Measurements from ENCODE around the gene EXOC6B. TPM values are rescaled to one million over a fixed set of nuclear protein-coding genes. Genes with fewer than 3 reads are reported as not detected.

Gene EXOC6B
- 10 to 100 TPM; 15.7 to 58.4 (median 37.9) TPM for total RNA-seq

GRCh38 chr2:72825257-72826155 lies at the start of gene EXOC6B:
Gene EXOC6B, minus strand, starts transcription at chr2:72826033.
- 4% methylated on average over 66 of the region's 71 CpGs; no CpG with 5 or more reads in 1 of the 2 donors for whole genome bisulfite sequencing, 2 donors (ENCODE audit: low coverage in 1 of 2)
- peak within 1 kb of the TSS; percentile 65 to 82 (median 72) for H3K4me3 ChIP-seq
- intact Hi-C loops (cut with DNase I; ENCODE audit: low total_unique reads) = no loop called here
- peak; percentile 95 for DNase-seq
- in situ Hi-C loops (cut with MboI; ENCODE audit: low pct_ligation_motif_present in 1 of 4, low pct_unique_long_range_greater_than_20kb in 1 of 4, low sequenced_read_pairs in 3 of 4) = no loop called here
- H3K4me1 ChIP-seq = peaks cover 7 to 20% (median 15%) of the 10 kb centered on the region in 4 donors
- H3K27ac ChIP-seq = peak within 1 kb of the TSS; percentile 80 to 86 (median 82)
- no peak for TF ChIP-seq EP300 (IDR thresholded peaks at IDR 0.05; ENCODE audit: low read depth)
- peak; percentile 84 to 94 (median 91) for TF ChIP-seq POLR2AphosphoS5 (IDR thresholded peaks at IDR 0.05)
- TF ChIP-seq POLR2A (IDR thresholded peaks at IDR 0.05) = peak; percentile 76
- TF ChIP-seq, protein P1, sequence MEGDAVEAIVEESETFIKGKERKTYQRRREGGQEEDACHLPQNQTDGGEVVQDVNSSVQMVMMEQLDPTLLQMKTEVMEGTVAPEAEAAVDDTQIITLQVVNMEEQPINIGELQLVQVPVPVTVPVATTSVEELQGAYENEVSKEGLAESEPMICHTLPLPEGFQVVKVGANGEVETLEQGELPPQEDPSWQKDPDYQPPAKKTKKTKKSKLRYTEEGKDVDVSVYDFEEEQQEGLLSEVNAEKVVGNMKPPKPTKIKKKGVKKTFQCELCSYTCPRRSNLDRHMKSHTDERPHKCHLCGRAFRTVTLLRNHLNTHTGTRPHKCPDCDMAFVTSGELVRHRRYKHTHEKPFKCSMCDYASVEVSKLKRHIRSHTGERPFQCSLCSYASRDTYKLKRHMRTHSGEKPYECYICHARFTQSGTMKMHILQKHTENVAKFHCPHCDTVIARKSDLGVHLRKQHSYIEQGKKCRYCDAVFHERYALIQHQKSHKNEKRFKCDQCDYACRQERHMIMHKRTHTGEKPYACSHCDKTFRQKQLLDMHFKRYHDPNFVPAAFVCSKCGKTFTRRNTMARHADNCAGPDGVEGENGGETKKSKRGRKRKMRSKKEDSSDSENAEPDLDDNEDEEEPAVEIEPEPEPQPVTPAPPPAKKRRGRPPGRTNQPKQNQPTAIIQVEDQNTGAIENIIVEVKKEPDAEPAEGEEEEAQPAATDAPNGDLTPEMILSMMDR (IDR thresholded peaks at IDR 0.05) = peak in 3 of 5 experiments; percentile 10 to 26 (median 15)
- no peaks in the 10 kb centered on the region for H3K9me3 ChIP-seq
- H3K36me3 ChIP-seq = no peaks in the 10 kb centered on the region
- H3K27me3 ChIP-seq = no peaks in the 10 kb centered on the region

DNA sequence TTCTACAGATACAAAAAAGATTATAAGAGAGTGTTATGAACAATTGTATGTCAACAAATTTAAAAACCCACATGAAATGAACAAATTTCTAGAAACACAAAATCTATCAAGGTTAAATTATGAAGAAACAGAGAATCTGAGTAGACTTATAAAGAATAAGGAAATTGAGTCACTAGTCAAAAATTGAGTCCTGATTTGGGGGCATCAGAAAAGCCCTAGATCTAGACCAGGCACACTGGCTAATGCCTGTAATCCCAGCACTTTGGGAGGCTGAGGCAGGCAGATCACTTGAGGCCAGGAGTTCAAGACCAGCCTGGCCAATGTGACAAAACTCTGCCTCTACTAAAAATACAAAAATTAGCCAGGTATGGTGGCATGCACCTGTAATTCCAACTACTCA lies 46.0 kb upstream of the EXOC6B start:
- no peak for TF ChIP-seq POLR2AphosphoS5 (IDR thresholded peaks at IDR 0.05)
- no peak for TF ChIP-seq EP300 (IDR thresholded peaks at IDR 0.05; ENCODE audit: low read depth)
- no peak for TF ChIP-seq POLR2A (IDR thresholded peaks at IDR 0.05)
- TF ChIP-seq, protein P1 (IDR thresholded peaks at IDR 0.05) = no peak
- no peak for DNase-seq
- Histone ChIP-seq H3K4me3 (no peak overlapping the region), H3K4me1 (no peaks in the 10 kb centered on the region), H3K36me3 (no peaks in the 10 kb centered on the region), H3K9me3 (no peaks in the 10 kb centered on the region), H3K27me3 (peaks cover 53% of the 10 kb centered on the region), H3K27ac (no peak overlapping the region)
- in situ Hi-C loops (cut with MboI; ENCODE audit: low pct_ligation_motif_present in 1 of 4, low pct_unique_long_range_greater_than_20kb in 1 of 4, low sequenced_read_pairs in 3 of 4) (no loop called here), intact Hi-C loops (cut with DNase I; ENCODE audit: low total_unique reads) (no loop called here)

DNA sequence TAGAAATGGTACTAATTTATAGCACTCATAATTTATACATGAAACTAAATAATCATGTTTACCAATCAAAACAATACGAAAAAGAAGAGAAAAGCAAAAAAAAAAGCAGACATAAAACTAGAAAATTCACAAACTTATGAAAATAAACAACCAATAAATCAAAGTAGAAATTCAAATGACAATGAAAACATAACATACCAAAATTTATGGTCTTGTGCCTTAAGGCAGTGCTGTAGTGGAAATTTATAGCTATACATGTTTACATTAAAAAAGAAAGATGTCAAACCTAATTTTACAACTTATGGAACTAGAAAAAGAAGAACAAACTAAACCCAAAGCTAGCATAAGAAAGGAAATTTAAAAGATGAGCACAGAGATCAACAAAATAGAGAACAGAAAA lies 45.2 kb upstream of the EXOC6B start:
- Histone ChIP-seq H3K27me3 (peaks cover 53% of the 10 kb centered on the region), H3K36me3 (no peaks in the 10 kb centered on the region), H3K9me3 (no peaks in the 10 kb centered on the region), H3K4me3 (no peak overlapping the region), H3K4me1 (no peaks in the 10 kb centered on the region), H3K27ac (no peak overlapping the region)
- in situ Hi-C loops (cut with MboI; ENCODE audit: low pct_ligation_motif_present in 1 of 4, low pct_unique_long_range_greater_than_20kb in 1 of 4, low sequenced_read_pairs in 3 of 4) = no loop called here
- TF ChIP-seq EP300 (IDR thresholded peaks at IDR 0.05; ENCODE audit: low read depth) = no peak
- no peak for TF ChIP-seq POLR2AphosphoS5 (IDR thresholded peaks at IDR 0.05)
- TF ChIP-seq, protein P1 (IDR thresholded peaks at IDR 0.05) = no peak
- TF ChIP-seq POLR2A (IDR thresholded peaks at IDR 0.05) = no peak
- intact Hi-C loops (cut with DNase I; ENCODE audit: low total_unique reads) = no loop called here
- WGBS, 2 donors (ENCODE audit: low coverage in 1 of 2) = 33 to 52% methylated on average over 1 of the region's 1 CpG
- no peak for DNase-seq

DNA sequence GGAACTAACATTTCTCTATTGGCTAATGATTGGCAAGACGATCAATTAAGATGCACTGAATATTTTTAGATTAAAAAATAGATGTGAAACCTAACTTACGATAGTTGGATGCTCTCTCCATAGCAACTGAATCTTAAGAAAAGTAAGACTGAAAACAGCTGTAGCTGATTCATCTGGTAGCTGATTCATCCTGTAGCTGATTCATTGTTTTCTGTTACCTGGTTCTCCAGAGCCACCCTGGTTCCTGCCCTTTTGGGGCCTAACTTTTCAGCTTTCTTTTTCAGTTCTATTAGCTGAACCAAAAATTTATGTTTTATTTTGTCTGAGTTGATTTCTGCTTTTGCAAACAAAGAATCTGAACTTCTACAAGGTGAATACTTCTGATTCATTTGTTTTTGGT lies 38.7 kb upstream of the EXOC6B start:
- in situ Hi-C loops (cut with MboI; ENCODE audit: low pct_ligation_motif_present in 1 of 4, low pct_unique_long_range_greater_than_20kb in 1 of 4, low sequenced_read_pairs in 3 of 4) (loop anchor here in 1 of 4 donors (10.0 kb wide), 1 partner anchor 90 kb away; no protein-coding TSS in a partner anchor), intact Hi-C loops (cut with DNase I; ENCODE audit: low total_unique reads) (no loop called here)
- DNase-seq = no peak
- Histone ChIP-seq H3K27me3 (peaks cover 57% of the 10 kb centered on the region), H3K9me3 (no peaks in the 10 kb centered on the region), H3K27ac (no peak overlapping the region), H3K4me1 (peaks cover 0 to 10% (median 8%) of the 10 kb centered on the region in 4 donors), H3K36me3 (no peaks in the 10 kb centered on the region), H3K4me3 (no peak overlapping the region)
- TF ChIP-seq POLR2AphosphoS5 (IDR thresholded peaks at IDR 0.05) (no peak), EP300 (IDR thresholded peaks at IDR 0.05; ENCODE audit: low read depth) (no peak), POLR2A (IDR thresholded peaks at IDR 0.05) (no peak)
- TF ChIP-seq, protein P1 (IDR thresholded peaks at IDR 0.05) = no peak
- 35 to 40% methylated on average over 2 of the region's 2 CpGs for WGBS, 2 donors (ENCODE audit: low coverage in 1 of 2)
